ENCODE results near the gene GPR65.

GPR65 gene

GRCh38 chr14:88005050-88005481 is at the start of gene GPR65:
GPR65 (plus strand) TSS chr14:88005135; CDS start chr14:88010848, 5,713 bp downstream.
- no peak for DNase-seq (ENCODE audit: low read depth)

- DNase-seq (ENCODE audit: low read depth) = no peak
Observed at GRCh38 chr14:87955501-87955900, 49.4 kb upstream of the GPR65 start.

GRCh38 chr14:87960013-87960787 is 44.7 kb upstream of the GPR65 start:
- DNase-seq (ENCODE audit: low read depth) = no peak

- DNase-seq (ENCODE audit: low read depth) = no peak
Observed at GRCh38 chr14:87961246-87961645, 43.7 kb upstream of the GPR65 start.

GRCh38 chr14:87966816-87967215 is 38.1 kb upstream of the GPR65 start:
- DNase-seq (ENCODE audit: low read depth) = no peak

GRCh38 chr14:87967496-87967895 is 37.4 kb upstream of the GPR65 start:
- no peak for DNase-seq (ENCODE audit: low read depth)

GRCh38 chr14:87971010-87971409 is 33.9 kb upstream of the GPR65 start:
- no peak for DNase-seq (ENCODE audit: low read depth)

- no peak for DNase-seq (ENCODE audit: low read depth)
Observed at GRCh38 chr14:87975636-87976035, 29.3 kb upstream of the GPR65 start.

- no peak for DNase-seq (ENCODE audit: low read depth)
Observed at GRCh38 chr14:87979689-87980088, 25.2 kb upstream of the GPR65 start.

- DNase-seq (ENCODE audit: low read depth) = no peak
Observed at GRCh38 chr14:87989221-87989955, 15.5 kb upstream of the GPR65 start.

- no peak for DNase-seq (ENCODE audit: low read depth)
Observed at GRCh38 chr14:87989956-87990299, 15.0 kb upstream of the GPR65 start.

- DNase-seq (ENCODE audit: low read depth) = no peak
Observed at GRCh38 chr14:87990682-87991081, 14.3 kb upstream of the GPR65 start.

GRCh38 chr14:87992346-87992717 is 12.6 kb upstream of the GPR65 start:
- DNase-seq (ENCODE audit: low read depth) = no peak

- DNase-seq (ENCODE audit: low read depth) = peak; percentile 60
Observed at GRCh38 chr14:87992718-87993628, 12.0 kb upstream of the GPR65 start, which contains the start of gene GALC. GALC (minus strand) TSS chr14:87993182; CDS start chr14:87993164, 18 bp downstream.

GRCh38 chr14:87994974-87995373 is 10.0 kb upstream of the GPR65 start:
- no peak for DNase-seq (ENCODE audit: low read depth)

- DNase-seq (ENCODE audit: low read depth) = no peak
Observed at GRCh38 chr14:87995500-87996290, 9.2 kb upstream of the GPR65 start.

- DNase-seq (ENCODE audit: low read depth) = no peak
Observed at GRCh38 chr14:87996291-87996592, 8.7 kb upstream of the GPR65 start.

- no peak for DNase-seq (ENCODE audit: low read depth)
Observed at GRCh38 chr14:87998482-87998881, 6.5 kb upstream of the GPR65 start.

GRCh38 chr14:87999277-87999676 is 5.7 kb upstream of the GPR65 start:
- DNase-seq (ENCODE audit: low read depth) = no peak

- peak; percentile 64 for DNase-seq (ENCODE audit: low read depth)
Observed at GRCh38 chr14:88002421-88003075, 2.4 kb upstream of the GPR65 start.

- DNase-seq (ENCODE audit: low read depth) = no peak
Observed at GRCh38 chr14:88003425-88003824, 1.5 kb upstream of the GPR65 start.
